ENCODE results near the gene CYP1B1. TPM values are rescaled to one million over a fixed set of nuclear protein-coding genes. Genes with fewer than 3 reads are reported as not detected.

Gene CYP1B1
- total and polyA plus RNA-seq, 8 donors: 7.5 to 141 (median 23.6) TPM

GRCh38 chr2:38038682-38039081 lies 37.3 kb downstream of the CYP1B1 start:
- peak overlapping the region in 3 of 4 donors; percentile 27 to 32 (median 29) for H3K4me3 ChIP-seq
- TF ChIP-seq POLR2AphosphoS5 (IDR thresholded peaks at IDR 0.05): no peak
- TF ChIP-seq CTCF (IDR thresholded peaks at IDR 0.05): no peak
- TF ChIP-seq EP300 (IDR thresholded peaks at IDR 0.05): no peak
- no peak for TF ChIP-seq POLR2A (IDR thresholded peaks at IDR 0.05)

DNA sequence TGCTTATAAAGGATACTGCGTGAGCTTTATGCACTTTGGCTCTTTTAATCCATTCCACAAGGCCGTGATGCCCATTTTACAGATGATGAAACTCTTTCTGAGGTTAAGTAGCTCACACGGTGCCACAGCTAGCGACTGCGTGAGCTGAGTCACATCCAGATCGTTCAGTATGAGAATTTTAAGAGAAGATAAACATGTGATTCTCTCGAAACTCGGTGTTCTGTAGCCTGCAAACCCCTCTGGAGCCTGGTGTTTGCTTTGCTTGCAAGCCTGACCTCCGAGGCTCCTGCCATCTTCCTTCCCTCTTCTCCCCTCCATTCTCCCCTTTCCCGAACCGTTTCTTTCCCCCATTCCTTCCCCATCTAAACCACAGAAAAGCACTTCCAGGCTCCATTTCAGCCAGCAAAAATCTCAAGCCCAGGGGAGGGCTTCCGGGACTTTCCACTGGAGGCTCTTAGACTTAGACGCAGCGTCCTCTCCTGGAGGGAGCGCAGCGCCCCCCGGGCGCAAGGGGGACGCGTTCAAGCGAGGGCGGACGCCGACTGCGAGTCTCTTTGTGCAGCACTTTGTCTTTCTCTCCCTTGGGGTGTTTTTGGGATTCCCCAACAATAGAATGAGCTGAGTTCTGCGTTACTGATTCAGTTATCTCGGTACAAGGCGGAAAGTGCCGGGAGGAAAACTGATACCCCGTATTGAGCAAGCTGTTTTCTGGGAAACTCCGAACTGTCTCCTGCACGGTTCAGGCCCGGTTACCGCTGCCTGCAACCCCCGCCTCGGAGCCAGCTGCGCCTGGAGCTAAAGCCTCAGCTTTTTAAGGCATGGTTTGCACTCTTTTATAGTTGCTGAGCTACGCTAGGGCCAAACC lies 38.0 kb downstream of the CYP1B1 start:
- peaks cover 0 to 6% (median 0%) of the 10 kb centered on the region in 4 donors for H3K9me3 ChIP-seq
- TF ChIP-seq CTCF (IDR thresholded peaks at IDR 0.05) (peak in 1 of 7 experiments; percentile 8), EP300 (IDR thresholded peaks at IDR 0.05) (no peak)
- peak overlapping the region; percentile 6 to 77 (median 67) for H3K27ac ChIP-seq
- H3K27me3 ChIP-seq: peaks cover 0 to 31% (median 12%) of the 10 kb centered on the region in 3 donors
- peak overlapping the region; percentile 27 to 37 (median 30) for H3K4me3 ChIP-seq
- peak in 1 of 2 donors; percentile 79 for DNase-seq
- intact Hi-C loops (cut with DNase I; ENCODE audit: low total_unique reads): no loop called here
- peaks cover 0 to 13% (median 4%) of the 10 kb centered on the region in 4 donors for H3K4me1 ChIP-seq
- WGBS, 5 donors: 16 to 19% (median 16%) methylated on average over 38 of the region's 38 CpGs
- no peaks in the 10 kb centered on the region for H3K36me3 ChIP-seq

More at GRCh38 chr2:38038682-38039081, 37.3 kb downstream of the CYP1B1 start:
- intact Hi-C loops (cut with DNase I; ENCODE audit: low total_unique reads): no loop called here
- Histone ChIP-seq H3K9me3 (peaks cover 0 to 6% (median 0%) of the 10 kb centered on the region in 4 donors), H3K27ac (peak overlapping the region in 4 of 5 donors; percentile 6 to 77 (median 68)), H3K36me3 (no peaks in the 10 kb centered on the region), H3K27me3 (peaks cover 0 to 31% (median 12%) of the 10 kb centered on the region in 3 donors), H3K4me1 (peaks cover 0 to 13% (median 4%) of the 10 kb centered on the region in 4 donors)
- DNase-seq: no peak
- WGBS, 5 donors: 76 to 83% (median 77%) methylated on average over 4 to 5 of the region's 5 CpGs

GRCh38 chr2:38037325-38037724 lies 38.6 kb downstream of the CYP1B1 start:
- Histone ChIP-seq H3K27ac (peak overlapping the region in 4 of 5 donors; percentile 6 to 77 (median 68)), H3K27me3 (peaks cover 0 to 31% (median 12%) of the 10 kb centered on the region in 3 donors), H3K4me3 (peak overlapping the region in 1 of 4 donors; percentile 27), H3K9me3 (no peaks in the 10 kb centered on the region), H3K4me1 (peaks cover 0 to 13% (median 4%) of the 10 kb centered on the region in 4 donors), H3K36me3 (no peaks in the 10 kb centered on the region)
- DNase-seq: no peak
- intact Hi-C loops (cut with DNase I; ENCODE audit: low total_unique reads): no loop called here
- 78 to 85% (median 83%) methylated on average over 4 of the region's 4 CpGs for WGBS, 5 donors
- TF ChIP-seq EP300 (IDR thresholded peaks at IDR 0.05): no peak

DNA sequence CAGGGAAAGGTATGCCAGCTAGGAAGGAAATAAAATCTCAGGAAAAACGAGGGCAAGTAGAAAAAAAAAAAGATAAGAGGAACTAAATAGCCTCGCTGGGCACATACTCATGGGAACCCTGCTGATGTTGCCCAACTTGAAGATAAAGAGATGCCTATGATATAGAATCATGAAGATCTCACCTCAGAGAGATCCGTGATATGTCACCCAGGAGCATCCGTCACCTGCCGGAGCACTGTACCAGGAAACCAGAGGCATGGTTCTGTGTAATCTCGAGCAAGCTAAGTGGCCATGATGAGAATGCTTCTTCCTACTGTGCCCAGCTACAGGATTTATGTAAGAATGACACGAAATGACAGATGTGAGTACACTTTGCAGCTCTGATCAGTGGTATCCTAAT lies 40.0 kb downstream of the CYP1B1 start:
- Histone ChIP-seq H3K36me3 (no peaks in the 10 kb centered on the region), H3K9me3 (no peaks in the 10 kb centered on the region), H3K4me3 (no peak overlapping the region), H3K4me1 (peaks cover 0 to 13% (median 4%) of the 10 kb centered on the region in 4 donors), H3K27me3 (peaks cover 0 to 31% (median 12%) of the 10 kb centered on the region in 3 donors), H3K27ac (no peak overlapping the region)
- TF ChIP-seq CTCF (IDR thresholded peaks at IDR 0.05) (no peak), EP300 (IDR thresholded peaks at IDR 0.05) (no peak), POLR2A (IDR thresholded peaks at IDR 0.05) (no peak), POLR2AphosphoS5 (IDR thresholded peaks at IDR 0.05) (no peak)
- intact Hi-C loops (cut with DNase I; ENCODE audit: low total_unique reads): no loop called here
- DNase-seq: no peak
- WGBS, 5 donors: 75 to 81% (median 78%) methylated on average over 7 of the region's 7 CpGs

All from stomach (tissue), 9 donors.